GM18517 (cell line): ENCODE measurements around the gene PKIG.

ENCODE experiments used
- ATAC-seq: cut with Tn5 transposase; IDR thresholded peaks from one replicate; pipeline ENCODE4 v1.9.1; 2021; ENCODE audit warnings: mild to moderate bottlenecking, moderate library complexity; ENCODE audit not compliant: unreplicated experiment

PKIG gene

GRCh38 chr20:44637042-44637441, 54.7 kb downstream of the PKIG start:
- ATAC-seq = no peak

- no peak for ATAC-seq
These were observed 55.4 kb downstream of the PKIG start for GRCh38 chr20:44637522-44638372.

DNA sequence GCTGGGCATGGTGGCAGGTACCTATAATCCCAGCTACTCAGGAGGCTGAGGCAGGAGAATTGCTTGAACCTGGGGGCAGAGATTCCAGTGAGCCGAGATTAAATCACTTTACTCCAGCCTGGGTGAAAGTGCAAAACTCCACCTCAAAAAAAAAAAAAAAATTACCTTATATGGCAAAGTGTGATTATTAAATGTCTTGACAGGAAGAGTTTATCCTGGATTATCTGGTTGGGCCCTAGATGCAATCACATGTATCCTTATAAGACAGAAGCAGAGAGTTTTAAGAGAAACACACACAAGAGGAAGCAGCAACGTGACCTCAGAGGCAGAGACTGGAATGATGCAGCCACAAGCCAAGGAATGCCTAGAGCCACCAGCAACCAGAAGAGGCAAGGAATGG, 58.1 kb downstream of the PKIG start:
- ATAC-seq = no peak

DNA sequence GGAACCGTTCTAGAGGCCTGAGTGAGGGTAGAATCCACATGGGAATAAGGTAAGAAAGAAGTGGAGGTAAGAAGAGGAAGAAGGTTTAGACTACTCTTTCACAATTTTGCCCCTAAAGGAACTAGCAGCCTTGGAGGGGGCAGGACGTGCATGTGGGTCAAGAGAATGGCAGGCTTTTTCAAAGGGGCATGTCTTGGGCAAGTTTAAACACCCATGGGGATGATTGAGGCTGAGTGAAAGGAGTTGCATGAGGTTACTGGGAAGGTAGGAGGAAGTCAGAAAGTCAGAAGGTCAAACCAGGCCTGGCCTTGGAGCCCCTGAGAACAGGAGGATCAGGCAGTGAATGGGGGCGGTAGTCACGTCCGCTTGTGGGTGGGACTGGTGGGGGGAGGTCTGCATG, 58.9 kb downstream of the PKIG start:
- ATAC-seq = no peak

- ATAC-seq = no peak
These were observed 60.1 kb downstream of the PKIG start for GRCh38 chr20:44642203-44643153.

- ATAC-seq = no peak
These were observed 60.8 kb downstream of the PKIG start for GRCh38 chr20:44643154-44643519.

DNA sequence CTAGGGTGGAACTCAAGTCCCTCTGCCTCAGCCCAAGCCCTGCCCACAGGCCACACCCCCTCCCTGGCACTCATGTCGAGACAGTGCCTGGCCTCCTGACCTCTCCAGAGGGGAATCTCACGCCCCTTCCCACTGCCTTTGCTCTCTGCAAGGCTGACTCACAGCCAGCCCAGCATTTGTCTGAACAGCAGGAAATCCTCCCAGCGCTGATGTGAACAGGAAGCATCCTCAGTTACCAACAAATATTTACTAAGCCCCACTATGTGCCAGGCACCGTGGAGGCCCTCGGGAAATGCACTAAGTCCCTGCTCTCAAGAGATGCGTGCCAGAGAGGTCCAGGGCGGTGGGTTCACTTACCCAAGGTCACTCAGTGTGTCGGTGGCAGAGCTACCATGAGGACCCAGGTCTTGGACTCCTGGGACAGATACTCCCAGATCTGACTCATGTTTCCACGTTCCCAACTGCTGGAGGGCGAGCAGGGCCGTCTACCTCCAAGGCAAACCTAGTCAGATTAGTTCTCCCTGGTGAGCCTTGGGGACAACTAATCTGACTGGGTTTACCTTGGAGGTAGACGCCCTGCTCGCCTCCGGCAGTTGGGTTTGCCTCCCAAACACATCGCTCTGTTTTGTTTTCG, 61.3 kb downstream of the PKIG start:
- no peak for ATAC-seq

GRCh38 chr20:44644230-44644617, 61.8 kb downstream of the PKIG start:
- ATAC-seq = no peak

- ATAC-seq = no peak
These were observed 62.3 kb downstream of the PKIG start for GRCh38 chr20:44644667-44645131.

DNA sequence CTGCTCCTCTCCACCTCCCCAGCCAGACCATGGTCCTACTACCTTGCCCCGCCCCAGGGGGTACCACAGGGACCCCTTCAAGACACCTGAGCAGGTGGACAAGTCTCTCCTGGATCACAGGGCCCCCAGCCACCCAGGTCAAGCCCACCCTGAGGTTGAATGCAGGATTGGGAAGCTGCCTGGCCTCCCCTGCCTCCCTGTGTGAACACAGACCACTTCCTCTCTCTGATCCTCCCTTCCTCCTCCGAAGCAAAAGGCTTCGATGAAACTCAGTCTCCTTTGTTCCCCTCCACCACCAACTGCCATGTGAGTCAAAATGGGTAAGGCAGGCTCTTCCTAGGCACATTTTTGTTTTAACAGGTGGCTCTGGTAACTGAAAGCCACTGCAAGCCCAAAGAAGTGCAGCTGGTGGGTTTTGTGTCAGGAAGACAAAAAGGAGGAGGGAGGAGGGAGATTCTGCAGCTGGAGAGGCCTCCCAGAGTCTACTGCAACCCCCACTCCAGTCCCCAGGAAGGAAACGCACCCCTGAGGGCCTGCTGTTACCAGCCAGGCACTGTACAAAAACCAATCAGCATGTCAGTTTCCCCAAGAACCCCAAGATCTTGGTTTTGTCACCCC, 63.8 kb downstream of the PKIG start:
- ATAC-seq = no peak

GRCh38 chr20:44646641-44647274, 64.4 kb downstream of the PKIG start:
- ATAC-seq = peak; percentile 56

- ATAC-seq = no peak
These were observed 65.7 kb downstream of the PKIG start for GRCh38 chr20:44648068-44648467.

DNA sequence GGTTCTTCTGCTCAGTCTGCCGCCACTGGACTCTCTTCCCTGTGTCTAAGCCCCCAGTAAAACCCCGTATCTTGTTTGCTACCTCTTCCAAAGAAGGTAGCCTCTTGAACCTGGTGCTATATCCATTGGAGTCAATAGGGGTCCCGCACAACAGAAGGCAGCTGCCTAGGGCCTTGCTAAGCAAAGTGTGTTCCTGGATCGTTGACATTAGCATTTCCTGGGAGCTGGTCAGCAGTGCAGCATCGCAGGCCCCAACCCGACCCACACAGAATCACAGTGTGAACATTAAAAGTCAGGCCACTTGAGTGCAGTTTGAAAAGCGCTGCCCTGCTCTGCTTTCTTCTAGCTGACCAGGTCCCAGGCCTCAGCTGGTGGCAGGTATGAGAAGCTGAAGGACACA, 66.2 kb downstream of the PKIG start:
- no peak for ATAC-seq

DNA sequence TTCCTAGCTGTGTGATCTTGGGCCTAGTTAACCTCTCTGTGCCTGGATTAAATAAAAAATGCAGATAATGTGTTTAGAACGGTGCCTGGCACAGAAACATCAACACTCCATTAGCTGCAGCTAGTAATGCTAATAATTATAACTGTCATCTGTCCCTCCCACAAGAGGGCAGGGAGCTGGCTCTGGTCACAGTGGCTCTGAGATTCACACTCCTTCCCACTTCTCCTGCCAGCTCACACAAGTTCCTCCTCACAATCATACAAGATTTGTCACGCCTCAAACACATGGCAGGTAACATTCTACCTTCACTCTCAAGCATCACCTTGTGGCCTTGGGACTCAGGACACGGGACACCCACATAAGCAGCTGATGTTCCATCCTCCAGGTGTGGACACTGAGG, 66.7 kb downstream of the PKIG start:
- no peak for ATAC-seq

DNA sequence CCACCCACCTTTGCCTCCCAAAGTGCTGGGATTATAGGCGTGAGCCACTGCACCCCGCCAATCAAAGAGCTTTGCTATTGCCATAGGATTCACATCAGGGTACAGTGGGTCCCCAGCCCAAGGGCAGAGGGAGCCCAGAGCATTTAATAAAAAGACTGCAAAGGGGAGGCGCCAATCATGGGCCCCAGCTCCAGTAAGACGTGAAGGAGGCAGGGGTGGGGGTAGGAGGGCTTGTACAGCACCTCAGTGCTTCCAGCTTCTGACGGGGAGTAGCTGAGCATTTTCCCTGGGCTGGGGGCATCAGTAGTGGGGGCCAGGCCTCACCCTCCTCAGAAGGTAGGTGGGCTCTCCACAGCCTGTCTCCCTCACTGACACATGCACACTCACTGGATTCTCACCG, 67.6 kb downstream of the PKIG start:
- ATAC-seq = no peak

DNA sequence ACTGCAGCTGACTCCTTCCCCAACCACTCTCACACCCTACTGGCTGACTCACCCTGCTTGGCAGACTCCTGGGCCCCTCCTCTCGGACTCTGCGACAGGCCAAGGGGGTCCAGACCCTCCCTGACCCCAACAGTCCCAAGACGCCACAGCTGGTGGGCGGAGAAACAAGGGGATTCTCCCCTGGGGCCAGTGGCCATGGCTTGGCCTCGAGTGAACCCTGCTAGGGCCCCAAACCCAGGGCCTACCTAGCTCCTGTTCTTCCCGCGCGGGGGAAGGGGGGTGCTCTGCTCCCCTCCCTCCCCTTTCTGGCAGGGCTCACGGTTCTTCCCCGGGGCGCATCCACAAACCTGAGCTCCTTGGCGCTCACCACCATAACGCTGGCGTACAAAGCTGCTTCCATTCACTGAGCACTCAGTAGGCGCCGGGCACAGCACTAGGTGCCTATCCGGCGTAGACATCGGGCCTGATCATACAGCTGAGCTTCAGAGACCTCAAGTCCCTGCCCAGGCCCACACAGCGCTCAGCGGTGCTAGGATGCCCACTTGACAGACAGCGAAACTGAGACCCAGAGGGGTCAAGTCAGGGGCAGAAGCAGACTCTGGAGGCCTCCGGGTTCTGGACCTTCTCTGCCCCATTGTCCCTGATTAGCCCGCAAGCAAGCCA, 68.5 kb downstream of the PKIG start:
- ATAC-seq = no peak

GRCh38 chr20:44651434-44651683, 69.0 kb downstream of the PKIG start:
- ATAC-seq = no peak

DNA sequence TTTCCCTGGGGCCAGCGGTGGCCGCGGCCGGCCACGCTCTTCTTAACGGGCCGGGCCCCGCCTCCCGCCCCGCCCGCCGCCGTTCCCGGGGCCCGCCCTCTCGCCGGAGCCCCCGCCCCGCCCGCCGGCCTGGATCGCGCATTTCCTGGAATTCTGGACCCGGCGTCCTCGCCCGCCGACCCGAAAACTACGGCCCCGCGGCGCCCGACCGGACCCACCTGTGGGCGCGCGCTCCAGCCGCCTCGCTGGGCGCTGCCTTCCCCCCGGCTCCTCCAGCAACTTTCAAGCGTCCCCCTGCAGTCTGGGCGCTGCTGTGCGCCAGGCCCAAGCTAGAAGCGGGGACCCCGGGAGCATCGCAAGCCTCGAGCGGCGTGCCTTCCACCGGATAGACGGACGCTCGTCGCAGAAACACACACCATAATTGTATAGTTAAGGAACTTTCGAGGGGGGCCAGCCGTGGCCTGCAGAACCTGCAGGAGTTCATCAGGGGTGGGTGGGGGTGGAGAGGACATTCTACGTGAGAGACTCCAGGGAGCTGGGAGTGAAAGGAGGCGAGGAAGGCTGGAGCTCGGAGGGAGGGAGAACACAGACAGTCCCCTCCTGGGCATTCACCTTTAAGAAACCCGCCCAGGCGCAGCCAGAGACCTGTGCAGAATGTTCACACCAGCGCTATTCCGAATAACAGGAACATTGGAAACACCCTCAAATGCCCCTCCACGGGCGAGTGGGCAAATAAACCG, 69.5 kb downstream of the PKIG start, which contains the start of gene ADA:
Gene ADA, minus strand, starts transcription at position 16 of the 740 bp plus-strand sequence. CDS start 92 bp downstream, outside the sequence.
- ATAC-seq = no peak

GRCh38 chr20:44653546-44653945, 71.2 kb downstream of the PKIG start:
- no peak for ATAC-seq
